Kasumi-1 (cell line): ENCODE measurements around the gene GAS7.

Experiments used
- DNase-seq, 2 experiments: peaks; one replicate each; lab custom pipeline; 2025; lab: John Stamatoyannopoulos, UW

The GAS7 gene

GRCh38 chr17:10050597-10051101, 147.8 kb downstream of the GAS7 start:
- DNase-seq = peak; percentile 74 to 75

GRCh38 chr17:10048629-10049350, 149.6 kb downstream of the GAS7 start:
- DNase-seq = no peak

GRCh38 chr17:10046786-10047785, 151.3 kb downstream of the GAS7 start:
- DNase-seq = peak in 1 of 2 experiments; percentile 4

- DNase-seq = no peak
These were observed 152.3 kb downstream of the GAS7 start for GRCh38 chr17:10045871-10046658.

GRCh38 chr17:10042589-10043244, 155.7 kb downstream of the GAS7 start:
- DNase-seq = no peak

GRCh38 chr17:10041916-10042588, 156.4 kb downstream of the GAS7 start:
- DNase-seq = no peak

GRCh38 chr17:10041287-10041612, 157.2 kb downstream of the GAS7 start:
- no peak for DNase-seq

GRCh38 chr17:10036511-10037061, 161.8 kb downstream of the GAS7 start:
- no peak for DNase-seq

GRCh38 chr17:10035885-10036284, 162.5 kb downstream of the GAS7 start:
- DNase-seq = no peak

GRCh38 chr17:10034719-10035475, 163.5 kb downstream of the GAS7 start:
- DNase-seq = no peak

- DNase-seq = peak; percentile 70 to 79
These were observed 164.4 kb downstream of the GAS7 start for GRCh38 chr17:10033959-10034358.

- no peak for DNase-seq
These were observed 165.0 kb downstream of the GAS7 start for GRCh38 chr17:10033449-10033848.

- DNase-seq = no peak
These were observed 166.1 kb downstream of the GAS7 start for GRCh38 chr17:10032118-10032852.

- no peak for DNase-seq
These were observed 166.8 kb downstream of the GAS7 start for GRCh38 chr17:10031606-10032005.

GRCh38 chr17:10031127-10031526, 167.3 kb downstream of the GAS7 start:
- no peak for DNase-seq

- DNase-seq = no peak
These were observed 169.3 kb downstream of the GAS7 start for GRCh38 chr17:10029129-10029528.

GRCh38 chr17:10025976-10026901, 172.2 kb downstream of the GAS7 start:
- DNase-seq = no peak

- no peak for DNase-seq
These were observed 173.2 kb downstream of the GAS7 start for GRCh38 chr17:10025224-10025623.
